ENCODE results near the gene SLC22A7.
"Not testable (repeated sequence)": the region's sequence is repeated elsewhere in the genome, so short reads cannot be mapped to it uniquely, and the experiment has no call there.

SLC22A7 gene

GRCh38 chr6:43303751-43304331, 5.8 kb downstream of the SLC22A7 start:
- DNase-seq: no peak

GRCh38 chr6:43304361-43304760, 6.3 kb downstream of the SLC22A7 start:
- DNase-seq: no peak

GRCh38 chr6:43304882-43305281, 6.8 kb downstream of the SLC22A7 start:
- DNase-seq: no peak

- no peak for DNase-seq
Observed at GRCh38 chr6:43306086-43306485, 8.0 kb downstream of the SLC22A7 start.

GRCh38 chr6:43307451-43308100, 9.5 kb downstream of the SLC22A7 start:
- DNase-seq: no peak

GRCh38 chr6:43308101-43308989, 10.3 kb downstream of the SLC22A7 start, which contains the start of gene CRIP3:
TSS of gene CRIP3 (minus strand) at chr6:43308826. CDS start at chr6:43308792, 34 bp downstream.
- peak; percentile 10 to 51 for DNase-seq

- DNase-seq: no peak
Observed at GRCh38 chr6:43308990-43309477, 11.0 kb downstream of the SLC22A7 start.

GRCh38 chr6:43310134-43310533, 12.1 kb downstream of the SLC22A7 start:
- no peak for DNase-seq

GRCh38 chr6:43310624-43311023, 12.6 kb downstream of the SLC22A7 start:
- no peak for DNase-seq

- no peak for DNase-seq
Observed at GRCh38 chr6:43311666-43312065, 13.6 kb downstream of the SLC22A7 start.

- DNase-seq: no peak
Observed at GRCh38 chr6:43313813-43314212, 15.8 kb downstream of the SLC22A7 start.

- no peak for DNase-seq
Observed at GRCh38 chr6:43318011-43318410, 20.0 kb downstream of the SLC22A7 start.

- no peak for DNase-seq
Observed at GRCh38 chr6:43325876-43326275, 27.8 kb downstream of the SLC22A7 start.

GRCh38 chr6:43328528-43328927, 30.5 kb downstream of the SLC22A7 start:
- DNase-seq: no peak

GRCh38 chr6:43331470-43331869, 33.4 kb downstream of the SLC22A7 start:
- DNase-seq: no peak

GRCh38 chr6:43331891-43332290, 33.8 kb downstream of the SLC22A7 start:
- no peak for DNase-seq

GRCh38 chr6:43334466-43335095, 36.5 kb downstream of the SLC22A7 start:
- no peak for DNase-seq

GRCh38 chr6:43335469-43335868, 37.4 kb downstream of the SLC22A7 start:
- DNase-seq: no peak

- no peak for DNase-seq
Observed at GRCh38 chr6:43336382-43336781, 38.3 kb downstream of the SLC22A7 start.

- DNase-seq: no peak
Observed at GRCh38 chr6:43338243-43338642, 40.2 kb downstream of the SLC22A7 start.

- no peak for DNase-seq
Observed at GRCh38 chr6:43339168-43339567, 41.1 kb downstream of the SLC22A7 start.

- not testable (repeated sequence) for DNase-seq
Observed at GRCh38 chr6:43346243-43346642, 48.2 kb downstream of the SLC22A7 start.

- no peak for DNase-seq
Observed at GRCh38 chr6:43347021-43347420, 49.0 kb downstream of the SLC22A7 start.

All from NCI-H187 (cell line).